Activated B cell treated with CpG ODN at 0.5 μM for 24 hours (primary cell): ENCODE data around the gene DCST2. TPM values are rescaled to one million over a fixed set of nuclear protein-coding genes. Genes with fewer than 3 reads are reported as not detected.

Experiments
- ATAC-seq: fragments of 200-7000 bp; cut with Tn5 transposase; one replicate; pipeline ENCODE4 v1.10.0; 2021; ENCODE audit warnings: low read depth, mild to moderate bottlenecking, moderate library complexity
- CTCF ChIA-PET: fragments of 350-600 bp; sonication (Branson Sonifier 250); formaldehyde crosslinking; loops from one replicate; lab custom pipeline; 2021; ENCODE audit warnings: antibody characterized with exemption; lab: Charles Lee
- POLR2A ChIA-PET: fragments of 350-600 bp; sonication (Branson Sonifier 250); formaldehyde crosslinking; loops from one replicate; lab custom pipeline; 2021; ENCODE audit warnings: antibody characterized with exemption; lab: Charles Lee
- DNase-seq: peaks from one replicate; pipeline ENCODE4 v3.0.0; 2022
- H3K27ac Mint-ChIP-seq: one replicate; pipeline ENCODE4 v1.8.0; 2020; ENCODE audit warnings: mixed read lengths
- H3K27me3 Mint-ChIP-seq: one replicate; pipeline ENCODE4 v1.8.0; 2021; ENCODE audit warnings: mixed read lengths
- H3K36me3 Mint-ChIP-seq: one replicate; pipeline ENCODE4 v1.8.0; 2021; ENCODE audit warnings: low read depth, mixed read lengths
- H3K4me1 Mint-ChIP-seq: one replicate; pipeline ENCODE4 v1.8.0; 2021; ENCODE audit warnings: mixed read lengths
- H3K4me3 Mint-ChIP-seq: one replicate; pipeline ENCODE4 v1.8.0; 2020; ENCODE audit warnings: mild to moderate bottlenecking, mixed read lengths
- H3K9me3 Mint-ChIP-seq: one replicate; pipeline ENCODE4 v1.8.0; 2020; ENCODE audit warnings: mixed read lengths
- CTCF ChIP-seq: fragments of 200-600 bp; IDR thresholded peaks from one replicate; pipeline ENCODE4 v1.8.0; 2022; ENCODE audit warnings: antibody characterized with exemption, mild to moderate bottlenecking
- intact Hi-C: fragments of 100-400 bp; cut with micrococcal nuclease; formaldehyde crosslinking; loops from one replicate; pipeline ENCODE4 v1.15.1; 2024
- total RNA-seq: library from RNA; stranded (reverse); gene quantifications from 2 replicates; pipeline ENCODE4 v1.2.3, GENCODE V29; 2022

DCST2 gene
- total RNA-seq, 1 donor from 2014 or later = 1.0 TPM

GRCh38 chr1:155080312-155081228, 47.0 kb upstream of the DCST2 start:
- Mint-ChIP-seq H3K4me3 (peak overlapping the region; percentile 76), H3K27ac (no peak overlapping the region), H3K36me3 (no peaks in the 10 kb centered on the region), H3K9me3 (no peaks in the 10 kb centered on the region), H3K27me3 (peaks cover 28% of the 10 kb centered on the region), H3K4me1 (peaks cover 53% of the 10 kb centered on the region)
- ChIA-PET CTCF (interaction anchor here (0.6 to 1.5 kb wide), 5 partner anchors 10 to 1512 kb away, joined by 3 read pairs; partner anchors contain the start of gene EFNA4), POLR2A (interaction anchor here (0.6 to 2.4 kb wide), 7 partner anchors 10 to 521 kb away, joined by 3 to 7 read pairs (median 3); partner anchors contain the start of gene KRTCAP2)
- TF ChIP-seq CTCF = no peak
- peak; percentile 37 for DNase-seq
- no peak for ATAC-seq
- intact Hi-C loops = no loop called here

GRCh38 chr1:155079487-155080311, 46.1 kb upstream of the DCST2 start:
- no peaks in the 10 kb centered on the region for H3K36me3 Mint-ChIP-seq
- CTCF ChIA-PET = interaction anchor here (1.1 to 1.5 kb wide), 2 partner anchors 9 to 93 kb away, joined by 3 read pairs; partner anchors contain the start of gene KRTCAP2
- no peaks in the 10 kb centered on the region for H3K9me3 Mint-ChIP-seq
- H3K27me3 Mint-ChIP-seq = peaks cover 28% of the 10 kb centered on the region
- intact Hi-C loops = loop anchor here (1.0 kb wide), 1 partner anchor 8 kb away; no protein-coding TSS in a partner anchor
- DNase-seq = no peak
- no peak for TF ChIP-seq CTCF
- no peak for ATAC-seq
- H3K27ac Mint-ChIP-seq = peak overlapping the region; percentile 74
- peak overlapping the region; percentile 77 for H3K4me3 Mint-ChIP-seq
- POLR2A ChIA-PET = interaction anchor here (0.6 to 2.4 kb wide), 8 partner anchors 9 to 90 kb away, joined by 3 to 7 read pairs (median 3); partner anchors contain the start of genes ADAM15 and SLC50A1
- H3K4me1 Mint-ChIP-seq = peaks cover 47% of the 10 kb centered on the region

- intact Hi-C loops = loop anchor here (1.0 kb wide), 1 partner anchor 8 kb away; no protein-coding TSS in a partner anchor
- ChIA-PET CTCF (interaction anchor here (1.1 to 1.5 kb wide), 3 partner anchors 8 to 94 kb away, joined by 3 to 4 read pairs (median 3); partner anchors contain the start of gene KRTCAP2), POLR2A (interaction anchor here (0.7 to 1.4 kb wide), 5 partner anchors 15 to 94 kb away, joined by 3 to 4 read pairs (median 3); partner anchors contain the start of genes ADAM15, KRTCAP2 and SLC50A1)
- H3K27me3 Mint-ChIP-seq = peaks cover 26% of the 10 kb centered on the region
- H3K27ac Mint-ChIP-seq = peak overlapping the region; percentile 74
- H3K36me3 Mint-ChIP-seq = no peaks in the 10 kb centered on the region
- H3K9me3 Mint-ChIP-seq = no peaks in the 10 kb centered on the region
- no peak for DNase-seq
- TF ChIP-seq CTCF = no peak
- H3K4me3 Mint-ChIP-seq = peak overlapping the region; percentile 77
- no peak for ATAC-seq
- H3K4me1 Mint-ChIP-seq = peaks cover 43% of the 10 kb centered on the region
Observed at GRCh38 chr1:155079210-155079486, 45.6 kb upstream of the DCST2 start.

- Mint-ChIP-seq H3K9me3 (no peaks in the 10 kb centered on the region), H3K27me3 (peaks cover 20% of the 10 kb centered on the region), H3K36me3 (no peaks in the 10 kb centered on the region), H3K27ac (peak within 1 kb of the TSS; percentile 74), H3K4me1 (peaks cover 42% of the 10 kb centered on the region), H3K4me3 (peak within 1 kb of the TSS; percentile 77)
- intact Hi-C loops = loop anchor here (1.0 kb wide), 1 partner anchor 7 kb away; no protein-coding TSS in a partner anchor
- ChIA-PET CTCF (interaction anchor here (1.1 to 1.5 kb wide), 3 partner anchors 8 to 94 kb away, joined by 3 to 4 read pairs (median 3); partner anchors contain the start of gene KRTCAP2), POLR2A (interaction anchor here (0.6 to 1.4 kb wide), 8 partner anchors 14 to 589 kb away, joined by 3 to 4 read pairs (median 3); partner anchors contain the start of genes ADAM15, KRTCAP2 and SLC50A1)
- ATAC-seq (peak; percentile 70), DNase-seq (peak; percentile 74)
- no peak for TF ChIP-seq CTCF
Observed at GRCh38 chr1:155078469-155079209, 45.1 kb upstream of the DCST2 start, which contains the start of gene EFNA3. EFNA3 (plus strand) TSS chr1:155078837; CDS start chr1:155078942, 105 bp downstream.
